Endothelial cell of umbilical vein (primary cell): ENCODE measurements around the gene YWHAE. TPM values are rescaled to one million over a fixed set of nuclear protein-coding genes. Genes with fewer than 3 reads are reported as not detected.

Source experiments
- BruUV-seq: library from RNA; stranded (reverse); fragments of 400-500 nt; replicated peaks from 2 replicates; lab custom pipeline; 2021; lab: Mats Ljungman, UMichigan
- CTCF ChIA-PET: fragments of 300-600, 350-600 bp; sonication (Branson Sonifier 250); formaldehyde crosslinking; loops from one replicate; lab custom pipeline; 2021; ENCODE audit warnings: antibody characterized with exemption, inconsistent platforms; lab: Charles Lee
- POLR2A ChIA-PET: fragments of 300-600, 350-600 bp; sonication (Branson Sonifier 250); formaldehyde crosslinking; loops from one replicate; lab custom pipeline; 2021; ENCODE audit warnings: antibody characterized with exemption, inconsistent platforms; lab: Charles Lee
- DNase-seq: peaks from one replicate; pipeline ENCODE4 v3.0.0-alpha.2; 2011; ENCODE audit warnings: low read depth, low spot score
- FAIRE-seq: peaks from 2 replicates; lab custom pipeline; 2011; peaks lifted over from hg19 to GRCh38; lab: Jason Lieb, UNC
- H2AFZ ChIP-seq: 2 replicates; pipeline ENCODE4 v1.6.0; 2012; ENCODE audit warnings: low read depth, low read length, control low read depth, inconsistent platforms
- H3K27ac ChIP-seq: 2 replicates; pipeline ENCODE4 v1.5.1; 2011; ENCODE audit warnings: low read depth, mild to moderate bottlenecking, control low read depth, low read length, moderate library complexity; ENCODE audit not compliant: insufficient read depth
- H3K27me3 ChIP-seq, 2 experiments: 2 replicates each; pipeline versions ENCODE4 v1.6.0 to v1.6.1; 2011; ENCODE audit warnings: low read length in 2 of 2, mixed read lengths in 1 of 2; ENCODE audit not compliant: control insufficient read depth in 2 of 2, insufficient read depth in 2 of 2
- H3K36me3 ChIP-seq, 2 experiments: 2 replicates in 1 of 2; 3 replicates in 1 of 2; pipeline ENCODE4 v1.5.1; 2011; ENCODE audit warnings: low read length in 2 of 2, mild to moderate bottlenecking in 1 of 2, moderate library complexity in 1 of 2; ENCODE audit not compliant: control insufficient read depth in 2 of 2, insufficient read depth in 2 of 2; ENCODE audit errors: extremely low read depth in 1 of 2
- H3K4me1 ChIP-seq: 3 replicates; pipeline ENCODE4 v1.5.1; 2011; ENCODE audit warnings: mild to moderate bottlenecking, low read length; ENCODE audit not compliant: control insufficient read depth, insufficient read depth; ENCODE audit errors: extremely low read depth
- H3K4me2 ChIP-seq: 2 replicates; pipeline ENCODE4 v1.6.1; 2011; ENCODE audit warnings: low read length, control low read depth, mixed read lengths; ENCODE audit not compliant: insufficient read depth
- H3K4me3 ChIP-seq, 3 experiments: fragments of 200-600 bp in 1 of 3; sonication (generic), shearing (Covaris generic) in 1 of 3; replicated peaks in 1 of 3; 2 replicates each; pipeline ENCODE4 v1.5.1; 2011 to 2016; ENCODE audit warnings: control low read depth in 3 of 3, low read length in 3 of 3, mild to moderate bottlenecking in 2 of 3, inconsistent platforms in 1 of 3, low read depth in 1 of 3, moderate library complexity in 1 of 3; ENCODE audit not compliant: insufficient read depth in 1 of 3
- H3K79me2 ChIP-seq: 2 replicates; pipeline ENCODE4 v1.6.0; 2012; ENCODE audit warnings: low read length, inconsistent platforms; ENCODE audit not compliant: control insufficient read depth, insufficient read depth
- H3K9ac ChIP-seq: replicated peaks from 2 replicates; pipeline ENCODE3; 2011; ENCODE audit warnings: low read length, control low read depth; ENCODE audit not compliant: insufficient read depth; ENCODE audit errors: extremely low read depth
- H3K9me1 ChIP-seq: replicated peaks from 3 replicates; pipeline ENCODE4 v1.6.0; 2011; ENCODE audit warnings: mild to moderate bottlenecking, low read length; ENCODE audit not compliant: control insufficient read depth, insufficient read depth; ENCODE audit errors: extremely low read depth
- H3K9me3 ChIP-seq: replicated peaks from 2 replicates; pipeline ENCODE4 v1.5.1; 2012; ENCODE audit warnings: low read length, inconsistent platforms; ENCODE audit not compliant: control insufficient read depth, insufficient read depth
- H4K20me1 ChIP-seq: replicated peaks from 2 replicates; pipeline ENCODE3; 2011; ENCODE audit warnings: mild to moderate bottlenecking, low read length; ENCODE audit not compliant: control insufficient read depth, insufficient read depth; ENCODE audit errors: extremely low read depth
- EZH2 ChIP-seq: IDR thresholded peaks from 2 replicates; pipeline ENCODE4 v1.6.1; 2012; ENCODE audit warnings: borderline replicate concordance, low read depth, mild to moderate bottlenecking, moderate library complexity, low read length, inconsistent platforms; ENCODE audit not compliant: severe bottlenecking
- FOS ChIP-seq: IDR thresholded peaks from 2 replicates; pipeline ENCODE4 v1.6.1; 2011; ENCODE audit warnings: mild to moderate bottlenecking, low read length, moderate library complexity, borderline replicate concordance; ENCODE audit not compliant: insufficient read depth
- GATA2 ChIP-seq: IDR thresholded peaks from 2 replicates; pipeline ENCODE4 v1.7.0; 2011; ENCODE audit warnings: low read depth, mild to moderate bottlenecking, moderate library complexity, mixed read lengths, low read length; ENCODE audit not compliant: insufficient read length, insufficient read depth
- JUN ChIP-seq: IDR thresholded peaks from 2 replicates; pipeline ENCODE4 v1.6.1; 2011; ENCODE audit warnings: borderline replicate concordance, low read depth; ENCODE audit not compliant: insufficient read length, insufficient read depth
- MYC ChIP-seq: IDR thresholded peaks from one replicate; pipeline ENCODE4 v1.6.1; 2011; ENCODE audit warnings: mild to moderate bottlenecking, low read depth, low read length
- POLR2A ChIP-seq: IDR thresholded peaks from 2 replicates; pipeline ENCODE4 v1.6.1; 2012; ENCODE audit warnings: low read depth, mild to moderate bottlenecking, control low read depth, low read length
- POLR2AphosphoS5 ChIP-seq: IDR thresholded peaks from 2 replicates; pipeline ENCODE4 v1.6.1; 2012; ENCODE audit warnings: low read depth, mild to moderate bottlenecking, control low read depth, low read length, moderate library complexity; ENCODE audit not compliant: insufficient read depth
- dilution Hi-C: fragments of 300-500 bp; cut with MboI; formaldehyde crosslinking; loops from one replicate; pipeline ENCODE4 v1.15.0; 2019; ENCODE audit warnings: low sequenced_read_pairs; ENCODE audit not compliant: extremely low pct_ligation_motif_present
- intact Hi-C: fragments of 100-400 bp; cut with micrococcal nuclease; formaldehyde crosslinking; loops from one replicate; pipeline ENCODE4 v1.10.0; 2022
- polyA plus RNA-seq, 4 experiments: library from polyadenylated mRNA; depleted of rRNA in 3 of 4; stranded (reverse) in 3 of 4; unstranded in 1 of 4; fragments of >200 nt; gene quantifications; 2 replicates each; pipeline versions ENCODE4 v1.2.1 to v1.2.3, GENCODE V29; 2011 to 2012; ENCODE audit warnings: missing spikeins in 1 of 4
- total RNA-seq: library from RNA; stranded (reverse); gene quantifications from 2 replicates; pipeline ENCODE4 v1.2.3, GENCODE V29; 2021
- TF ChIP-seq, protein P1 (sequence below), 2 donors: IDR thresholded peaks; 1 replicate in 1 of 2; 2 replicates in 1 of 2; pipeline ENCODE4 v1.5.1; 2011; ENCODE audit warnings: low read length in 2 of 2, mild to moderate bottlenecking in 2 of 2, moderate library complexity in 2 of 2, control low read depth in 1 of 2, inconsistent platforms in 1 of 2, low read depth in 1 of 2; ENCODE audit not compliant: insufficient read depth in 1 of 2; ENCODE audit errors: extremely low read depth in 1 of 2
- TF ChIP-seq, protein P2 (sequence below): IDR thresholded peaks from 2 replicates; pipeline ENCODE4 v1.6.1; 2011; ENCODE audit not compliant: insufficient read depth, insufficient read length

YWHAE gene
- total and polyA plus RNA-seq, 2 donors (not counting 3 experiments of a cell fraction or from before 2014, with no cell fraction given), result 396 to 819 TPM

- TF ChIP-seq POLR2AphosphoS5 (no peak), GATA2 (no peak), JUN (no peak), POLR2A (no peak), EZH2 (no peak), FOS (no peak), MYC (no peak)
- TF ChIP-seq, protein P1, sequence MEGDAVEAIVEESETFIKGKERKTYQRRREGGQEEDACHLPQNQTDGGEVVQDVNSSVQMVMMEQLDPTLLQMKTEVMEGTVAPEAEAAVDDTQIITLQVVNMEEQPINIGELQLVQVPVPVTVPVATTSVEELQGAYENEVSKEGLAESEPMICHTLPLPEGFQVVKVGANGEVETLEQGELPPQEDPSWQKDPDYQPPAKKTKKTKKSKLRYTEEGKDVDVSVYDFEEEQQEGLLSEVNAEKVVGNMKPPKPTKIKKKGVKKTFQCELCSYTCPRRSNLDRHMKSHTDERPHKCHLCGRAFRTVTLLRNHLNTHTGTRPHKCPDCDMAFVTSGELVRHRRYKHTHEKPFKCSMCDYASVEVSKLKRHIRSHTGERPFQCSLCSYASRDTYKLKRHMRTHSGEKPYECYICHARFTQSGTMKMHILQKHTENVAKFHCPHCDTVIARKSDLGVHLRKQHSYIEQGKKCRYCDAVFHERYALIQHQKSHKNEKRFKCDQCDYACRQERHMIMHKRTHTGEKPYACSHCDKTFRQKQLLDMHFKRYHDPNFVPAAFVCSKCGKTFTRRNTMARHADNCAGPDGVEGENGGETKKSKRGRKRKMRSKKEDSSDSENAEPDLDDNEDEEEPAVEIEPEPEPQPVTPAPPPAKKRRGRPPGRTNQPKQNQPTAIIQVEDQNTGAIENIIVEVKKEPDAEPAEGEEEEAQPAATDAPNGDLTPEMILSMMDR (IDR thresholded peaks at IDR 0.05; ENCODE audit: extremely low read depth in 1 of 2, insufficient read depth in 1 of 2, low read depth in 1 of 2, low read length in 2 of 2), result no peak
- TF ChIP-seq, protein P2, sequence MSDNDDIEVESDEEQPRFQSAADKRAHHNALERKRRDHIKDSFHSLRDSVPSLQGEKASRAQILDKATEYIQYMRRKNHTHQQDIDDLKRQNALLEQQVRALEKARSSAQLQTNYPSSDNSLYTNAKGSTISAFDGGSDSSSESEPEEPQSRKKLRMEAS, result no peak
- Histone ChIP-seq H4K20me1 (peaks cover 39% of the 10 kb centered on the region), H3K79me2 (peaks cover 99% of the 10 kb centered on the region), H3K4me2 (no peak overlapping the region), H3K9ac (no peak overlapping the region), H3K4me3 (no peak overlapping the region), H3K27ac (no peak overlapping the region), H3K9me1 (no peaks in the 10 kb centered on the region), H2AFZ (no peak overlapping the region), H3K9me3 (no peaks in the 10 kb centered on the region), H3K4me1 (peaks cover 9% of the 10 kb centered on the region), H3K36me3 (peaks cover 2 to 8% of the 10 kb centered on the region in 2 experiments), H3K27me3 (no peaks in the 10 kb centered on the region)
- intact Hi-C loops, result loop anchor here (1.0 kb wide), 1 partner anchor 26 kb away; no protein-coding TSS in a partner anchor
- dilution Hi-C loops, result no loop called here
- ChIA-PET CTCF (interaction anchor here (1.8 to 6.6 kb wide), 2 partner anchors 9 to 16 kb away, joined by 6 to 106 read pairs; no protein-coding TSS in a partner anchor), POLR2A (no interaction called here)
- no peak for FAIRE-seq
- no peak for DNase-seq
- BruUV-seq, result no TSS peak
These were observed 24.4 kb downstream of the YWHAE start for GRCh38 chr17:1375615-1376014.
